HG03442 (cell line): ENCODE data around the gene RPS6KA5.
"Not testable (repeated sequence)": the region's sequence is repeated elsewhere in the genome, so short reads cannot be mapped to it uniquely, and the experiment has no call there.

Source experiments
- ATAC-seq: cut with Tn5 transposase; IDR thresholded peaks from one replicate; pipeline ENCODE4 v1.9.1; 2021; ENCODE audit warnings: mild to moderate bottlenecking, moderate library complexity; ENCODE audit not compliant: unreplicated experiment

The RPS6KA5 gene

GRCh38 chr14:90883782-90884181 is 176.7 kb downstream of the RPS6KA5 start:
- no peak for ATAC-seq

GRCh38 chr14:90883197-90883596 is 177.2 kb downstream of the RPS6KA5 start:
- ATAC-seq: no peak

GRCh38 chr14:90880282-90880681 is 180.2 kb downstream of the RPS6KA5 start:
- ATAC-seq: no peak

GRCh38 chr14:90874599-90874998 is 185.8 kb downstream of the RPS6KA5 start:
- ATAC-seq: no peak

- ATAC-seq: no peak
These were observed 188.7 kb downstream of the RPS6KA5 start for GRCh38 chr14:90871605-90872233.

- no peak for ATAC-seq
These were observed 189.4 kb downstream of the RPS6KA5 start for GRCh38 chr14:90870950-90871604.

GRCh38 chr14:90867501-90867900 is 192.9 kb downstream of the RPS6KA5 start:
- no peak for ATAC-seq

GRCh38 chr14:90866833-90867232 is 193.6 kb downstream of the RPS6KA5 start:
- ATAC-seq: no peak

GRCh38 chr14:90864741-90865140 is 195.7 kb downstream of the RPS6KA5 start:
- ATAC-seq: no peak

- ATAC-seq: no peak
These were observed 201.9 kb downstream of the RPS6KA5 start for GRCh38 chr14:90858511-90858910.

GRCh38 chr14:90857866-90858265 is 202.6 kb downstream of the RPS6KA5 start:
- no peak for ATAC-seq

GRCh38 chr14:90856115-90856514 is 204.3 kb downstream of the RPS6KA5 start:
- ATAC-seq: not testable (repeated sequence)

- no peak for ATAC-seq
These were observed 207.3 kb downstream of the RPS6KA5 start for GRCh38 chr14:90853116-90853515.

- no peak for ATAC-seq
These were observed 209.0 kb downstream of the RPS6KA5 start for GRCh38 chr14:90851327-90852036.

- ATAC-seq: no peak
These were observed 210.0 kb downstream of the RPS6KA5 start for GRCh38 chr14:90850487-90850886.

GRCh38 chr14:90849787-90850444 is 210.5 kb downstream of the RPS6KA5 start:
- no peak for ATAC-seq

- no peak for ATAC-seq
These were observed 211.3 kb downstream of the RPS6KA5 start for GRCh38 chr14:90848944-90849731.

- no peak for ATAC-seq
These were observed 213.9 kb downstream of the RPS6KA5 start for GRCh38 chr14:90846511-90846910.

- no peak for ATAC-seq
These were observed 216.1 kb downstream of the RPS6KA5 start for GRCh38 chr14:90844321-90844720.

- ATAC-seq: no peak
These were observed 217.7 kb downstream of the RPS6KA5 start for GRCh38 chr14:90842726-90843125.

GRCh38 chr14:90840667-90841066 is 219.8 kb downstream of the RPS6KA5 start:
- ATAC-seq: not testable (repeated sequence)
